GM21576 (cell line): ENCODE results near the gene MIEF2.

ENCODE experiments used
- ATAC-seq: cut with Tn5 transposase; IDR thresholded peaks from one replicate; pipeline ENCODE4 v1.9.1; 2021; ENCODE audit warnings: mild to moderate bottlenecking, moderate library complexity; ENCODE audit not compliant: unreplicated experiment

The MIEF2 gene

DNA sequence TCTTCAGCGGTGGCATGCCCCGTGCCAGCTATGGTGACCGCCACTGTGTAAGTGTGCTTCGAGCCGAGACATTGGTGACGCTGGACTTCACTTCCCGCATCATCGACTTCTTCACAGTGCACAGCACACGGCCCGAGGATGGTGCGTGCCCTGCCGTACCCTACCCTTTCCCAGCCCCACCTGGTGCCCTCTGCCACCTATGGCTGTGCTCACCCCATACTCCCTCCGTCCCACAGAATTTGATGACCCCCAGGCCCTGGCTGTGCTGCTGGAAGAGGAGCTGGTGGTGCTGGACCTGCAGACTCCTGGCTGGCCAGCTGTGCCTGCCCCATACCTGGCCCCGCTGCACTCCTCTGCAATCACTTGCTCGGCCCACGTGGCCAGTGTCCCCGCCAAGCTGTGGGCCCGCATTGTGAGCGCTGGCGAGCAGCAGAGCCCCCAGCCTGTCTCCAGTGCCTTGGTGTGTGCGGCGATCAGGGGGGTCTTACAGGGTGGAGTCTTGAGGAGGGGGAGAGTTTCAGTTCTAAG, 25.5 kb upstream of the MIEF2 start:
- no peak for ATAC-seq

- no peak for ATAC-seq
These were observed 24.7 kb upstream of the MIEF2 start for GRCh38 chr17:18235743-18236256.

- ATAC-seq, result no peak
These were observed 24.0 kb upstream of the MIEF2 start for GRCh38 chr17:18236494-18236893.

GRCh38 chr17:18237461-18237860, 23.0 kb upstream of the MIEF2 start:
- ATAC-seq, result no peak

DNA sequence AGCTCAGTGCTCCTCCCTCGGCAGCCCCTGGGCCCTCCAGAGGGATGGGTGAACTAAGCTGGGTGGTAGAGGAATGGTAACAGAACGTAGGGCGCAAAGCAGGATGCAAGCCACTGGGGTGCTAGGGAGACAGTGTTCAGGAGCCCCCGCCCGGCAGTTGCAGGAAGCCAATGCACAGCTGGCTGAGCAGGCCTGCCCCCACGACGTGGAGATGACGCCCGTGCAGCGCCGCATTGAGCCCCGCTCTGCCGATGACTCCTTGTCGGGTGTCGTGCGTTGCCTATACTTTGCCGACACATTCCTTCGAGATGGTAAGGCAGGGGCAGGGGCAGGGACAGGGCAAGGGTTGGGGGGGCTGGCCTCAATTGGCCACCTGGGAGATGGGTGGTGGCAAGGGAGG, 22.2 kb upstream of the MIEF2 start:
- ATAC-seq, result no peak

GRCh38 chr17:18240449-18240848, 20.0 kb upstream of the MIEF2 start:
- ATAC-seq, result no peak

GRCh38 chr17:18241229-18241871, 19.1 kb upstream of the MIEF2 start:
- ATAC-seq, result no peak

GRCh38 chr17:18245038-18245776, 15.3 kb upstream of the MIEF2 start:
- ATAC-seq, result no peak

DNA sequence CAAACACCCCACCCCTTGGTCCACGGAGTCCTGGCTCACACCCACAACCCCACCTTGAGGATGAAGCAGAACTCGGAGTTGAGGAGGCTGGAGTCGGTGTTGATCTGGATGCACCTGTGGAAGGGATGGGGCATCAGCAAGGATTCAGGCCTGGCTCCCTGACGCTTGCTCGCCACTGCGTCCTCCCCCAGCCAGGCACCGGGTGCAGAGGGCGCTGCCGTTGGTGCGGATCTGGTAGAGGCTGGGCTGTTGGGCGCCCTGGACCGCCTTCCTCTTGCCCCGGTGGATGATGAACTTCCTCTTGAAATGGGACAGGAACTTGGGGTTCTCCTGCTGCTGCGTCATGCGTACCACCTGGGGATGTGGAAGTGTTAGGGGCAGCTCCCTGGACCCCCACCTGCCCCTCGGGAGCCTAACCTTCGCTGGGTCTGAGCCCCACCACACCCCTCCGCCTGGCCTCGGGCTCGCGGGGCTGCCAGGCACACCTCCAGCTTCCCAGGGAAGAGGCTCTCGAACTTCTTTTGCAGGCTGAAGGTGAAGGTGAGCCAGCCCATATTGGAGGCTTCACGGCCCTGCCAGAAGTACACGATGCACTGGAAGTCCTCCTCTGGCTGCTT, 14.2 kb upstream of the MIEF2 start:
- ATAC-seq, result no peak

DNA sequence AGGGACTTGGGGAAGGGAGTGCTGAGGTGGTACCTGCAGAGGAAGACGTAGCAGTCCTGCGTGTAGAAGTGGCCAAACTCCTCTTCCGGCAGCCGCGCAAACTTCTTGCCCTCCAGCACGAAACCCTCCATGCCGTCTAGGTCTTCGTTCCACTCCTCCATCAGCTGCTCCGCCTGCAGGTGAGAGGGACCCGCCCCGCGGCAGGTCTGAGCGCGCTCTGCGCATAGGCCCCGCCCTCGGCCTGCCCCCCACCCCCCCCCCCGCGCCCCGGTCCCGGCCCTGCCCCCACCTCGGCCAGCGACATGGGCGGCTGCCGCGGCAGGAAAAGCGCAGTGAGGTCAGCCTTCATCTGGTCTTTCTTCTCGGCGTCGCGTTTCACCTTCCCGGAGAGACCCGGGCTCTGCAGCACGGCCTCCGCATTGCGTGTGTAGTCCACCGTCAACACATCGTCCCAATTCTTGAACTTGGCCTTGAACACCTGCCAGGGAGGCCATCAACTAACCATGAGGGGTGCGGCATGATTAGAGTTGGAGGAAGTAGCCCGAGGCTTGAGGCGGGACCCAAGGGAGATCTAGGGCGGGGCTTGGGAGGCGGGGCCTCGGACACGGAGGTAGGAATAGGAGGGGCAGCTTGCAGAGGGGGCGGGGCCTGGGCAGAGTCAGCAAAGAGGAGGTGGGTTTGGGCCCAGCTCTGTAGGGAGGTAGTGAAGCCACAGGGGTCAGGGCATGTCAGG, 13.4 kb upstream of the MIEF2 start:
- no peak for ATAC-seq

- ATAC-seq, result no peak
These were observed 12.9 kb upstream of the MIEF2 start for GRCh38 chr17:18247613-18248001.

GRCh38 chr17:18248300-18248731, 12.1 kb upstream of the MIEF2 start:
- ATAC-seq, result no peak

DNA sequence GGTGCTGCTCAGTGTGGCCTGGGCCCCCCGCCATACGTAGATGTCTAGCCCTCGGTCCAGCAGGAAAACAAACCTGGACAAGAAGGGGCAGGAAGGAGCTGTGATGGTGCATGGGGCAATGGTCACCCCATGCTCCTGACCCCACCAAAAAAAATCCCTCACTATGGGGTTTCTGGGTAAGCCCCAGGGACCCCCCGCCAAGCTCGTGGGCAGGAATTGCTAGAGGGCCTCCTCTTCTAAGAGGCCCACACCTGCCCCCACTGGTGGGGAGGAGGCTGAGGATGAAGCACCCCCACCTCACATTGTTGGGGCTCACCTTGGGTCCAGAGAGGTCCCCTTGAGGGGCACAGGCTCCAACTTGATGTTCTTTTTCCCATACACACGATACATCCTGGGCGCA, 11.7 kb upstream of the MIEF2 start:
- no peak for ATAC-seq

GRCh38 chr17:18250259-18250658, 10.2 kb upstream of the MIEF2 start:
- ATAC-seq, result no peak

DNA sequence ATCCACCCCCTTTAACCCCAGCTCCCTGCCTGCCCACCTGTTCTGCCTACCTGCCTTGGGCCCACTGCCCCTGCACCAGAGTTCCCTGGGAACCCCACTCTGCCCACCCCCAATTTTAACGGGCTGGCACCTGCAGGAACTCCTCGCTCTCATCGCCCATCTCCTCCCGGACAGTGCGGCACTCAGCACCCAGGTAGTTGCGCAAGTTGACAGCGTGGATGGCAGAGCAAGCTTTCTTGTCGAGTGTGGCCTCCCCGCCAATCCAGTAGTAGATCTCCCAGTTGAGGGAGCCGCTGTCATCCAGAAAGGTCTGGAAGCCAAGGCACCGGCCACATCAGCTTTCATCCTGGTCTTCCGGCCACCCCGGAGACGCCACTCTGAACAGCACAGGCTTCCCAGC, 9.8 kb upstream of the MIEF2 start:
- no peak for ATAC-seq

DNA sequence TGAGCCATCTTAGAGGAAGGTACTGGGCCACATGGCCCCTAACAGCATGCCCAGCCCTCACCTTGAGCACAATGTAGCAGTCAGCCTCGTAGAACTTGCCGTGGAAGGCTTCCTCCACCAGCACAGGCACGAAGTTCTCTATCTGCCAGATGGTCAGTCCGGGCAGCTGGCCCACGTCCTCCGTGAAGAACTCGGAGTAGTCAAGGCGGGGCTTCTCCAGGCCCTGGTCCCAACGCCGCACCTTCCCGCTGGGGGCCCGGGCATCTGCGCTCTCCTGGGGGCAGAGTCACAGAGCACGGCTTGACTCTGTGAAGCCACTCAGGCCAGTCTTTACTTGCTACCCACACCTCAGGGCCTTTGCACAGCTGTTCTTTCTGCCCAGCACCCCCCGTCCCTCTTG, 9.3 kb upstream of the MIEF2 start:
- no peak for ATAC-seq

DNA sequence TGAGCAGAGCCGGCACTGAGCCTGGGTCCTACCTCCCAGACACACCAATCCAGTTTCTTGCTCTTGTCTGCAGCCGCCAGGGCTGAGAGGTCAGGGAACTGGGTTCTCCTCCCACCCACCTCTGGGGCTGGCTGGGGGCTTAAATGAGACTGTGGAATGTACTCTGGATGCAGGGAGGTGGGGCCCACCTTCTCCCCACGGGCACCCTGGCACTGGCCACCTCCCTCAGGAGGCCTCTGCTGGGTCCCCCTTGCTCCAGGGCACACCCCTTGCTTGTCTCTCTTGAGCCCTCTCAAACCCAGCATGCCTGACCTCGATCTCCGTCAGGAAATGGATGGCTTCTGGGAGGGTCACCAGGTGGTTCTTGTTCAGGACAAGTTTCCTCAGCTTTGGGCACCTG, 8.3 kb upstream of the MIEF2 start:
- ATAC-seq, result no peak

GRCh38 chr17:18253187-18253884, 7.1 kb upstream of the MIEF2 start:
- ATAC-seq, result no peak

GRCh38 chr17:18253947-18254821, 6.3 kb upstream of the MIEF2 start:
- no peak for ATAC-seq
